ENCODE measurements around the gene PSD2. TPM values are rescaled to one million over a fixed set of nuclear protein-coding genes. Genes with fewer than 3 reads are reported as not detected.

Gene PSD2
- total and polyA plus RNA-seq, 2 of the 13 experiments (the other 11 are each of a cell fraction or from before 2014, with no cell fraction given) = 0.07 TPM; not detected in 1

GRCh38 chr5:139852696-139853095 lies 57.1 kb downstream of the PSD2 start:
- H3K4me1 ChIP-seq (ENCODE audit: insufficient read depth, low read length) = no peaks in the 10 kb centered on the region
- TF ChIP-seq ZNF264 (CRISPR knock-in tag; IDR thresholded peaks at IDR 0.05) (no peak), FOSL1 (CRISPR knock-in tag; IDR thresholded peaks at IDR 0.05; ENCODE audit: borderline replicate concordance) (no peak), ZBTB44 (CRISPR knock-in tag; IDR thresholded peaks at IDR 0.05) (no peak), TP53 (CRISPR knock-in tag; conservative IDR thresholded peaks at IDR 0.05) (no peak), ZNF629 (CRISPR knock-in tag; conservative IDR thresholded peaks at IDR 0.05) (no peak), GATAD2A (CRISPR knock-in tag; IDR thresholded peaks at IDR 0.05) (no peak), TFAP4 (IDR thresholded peaks at IDR 0.05; ENCODE audit: borderline replicate concordance, low read depth) (no peak), DZIP1 (CRISPR knock-in tag; IDR thresholded peaks at IDR 0.05) (no peak), ZNF672 (CRISPR knock-in tag; IDR thresholded peaks at IDR 0.05) (no peak), ZNF326 (CRISPR knock-in tag; IDR thresholded peaks at IDR 0.05; ENCODE audit: borderline replicate concordance) (no peak), ZNF652 (CRISPR knock-in tag; IDR thresholded peaks at IDR 0.05; ENCODE audit: borderline replicate concordance, low read depth) (no peak), ZNF101 (CRISPR knock-in tag; IDR thresholded peaks at IDR 0.05; ENCODE audit: borderline replicate concordance, low read depth) (no peak), DPF2 (CRISPR knock-in tag; IDR thresholded peaks at IDR 0.05; ENCODE audit: borderline replicate concordance, low read depth) (no peak), ZMAT5 (CRISPR knock-in tag; IDR thresholded peaks at IDR 0.05; ENCODE audit: borderline replicate concordance, low read depth) (no peak)
- H4K20me1 ChIP-seq (ENCODE audit: insufficient read depth, low read length) = no peaks in the 10 kb centered on the region
- H3K4me2 ChIP-seq (ENCODE audit: low read depth, low read length) = no peak overlapping the region
- H3K9me3 ChIP-seq (ENCODE audit: low read length) = no peaks in the 10 kb centered on the region
- in situ Hi-C loops (cut with HindIII; ENCODE audit: extremely low pct_ligation_motif_present, low pct_unique_long_range_greater_than_20kb) = no loop called here
- no peak overlapping the region for H3K9ac ChIP-seq (ENCODE audit: insufficient read depth, low read depth, low read length)
- 0% methylated on average over 2 of the region's 8 CpGs for WGBS (ENCODE audit: low lambda C conversion rate)
- H2AFZ ChIP-seq (ENCODE audit: low read length) = no peak overlapping the region
- no peak overlapping the region for H3K27ac ChIP-seq (ENCODE audit: extremely low read length, insufficient read depth, low read length)
- no peaks in the 10 kb centered on the region for H3K36me3 ChIP-seq (replicated peaks in 1 of 2; ENCODE audit: control insufficient read depth in 1 of 2, insufficient read depth in 2 of 2, low read length in 2 of 2)
- H3K79me2 ChIP-seq (ENCODE audit: insufficient read depth, low read length) = no peaks in the 10 kb centered on the region
- H3K27me3 ChIP-seq (ENCODE audit: control insufficient read depth in 1 of 2, insufficient read depth in 2 of 2, low read length in 2 of 2) = peaks cover 2 to 80% of the 10 kb centered on the region in 2 experiments; a peak in 3 of 5 replicates
- intact Hi-C loops (cut with micrococcal nuclease; ENCODE audit: unreplicated experiment) = no loop called here
- POLR2A ChIA-PET = no interaction called here
- no peak for FAIRE-seq
- H3K4me3 ChIP-seq (replicated peaks in 1 of 3; ENCODE audit: insufficient read depth in 1 of 3, low read depth in 2 of 3, low read length in 3 of 3) = no peak overlapping the region
- no peak for ATAC-seq
- CTCF ChIA-PET (ENCODE audit: low intra/inter-chr PET ratio, low total read pairs) = no interaction called here
- BruUV-seq (replicated peaks) = no TSS peak
- DNase-seq (ENCODE audit: low spot score) = no peak

Data from HepG2 (cell line).